Measurements from ENCODE around the gene NTM. TPM values are rescaled to one million over a fixed set of nuclear protein-coding genes. Genes with fewer than 3 reads are reported as not detected.

The NTM gene
- total and polyA plus RNA-seq, 9 donors: 8.5 to 37.1 (median 22.6) TPM

DNA sequence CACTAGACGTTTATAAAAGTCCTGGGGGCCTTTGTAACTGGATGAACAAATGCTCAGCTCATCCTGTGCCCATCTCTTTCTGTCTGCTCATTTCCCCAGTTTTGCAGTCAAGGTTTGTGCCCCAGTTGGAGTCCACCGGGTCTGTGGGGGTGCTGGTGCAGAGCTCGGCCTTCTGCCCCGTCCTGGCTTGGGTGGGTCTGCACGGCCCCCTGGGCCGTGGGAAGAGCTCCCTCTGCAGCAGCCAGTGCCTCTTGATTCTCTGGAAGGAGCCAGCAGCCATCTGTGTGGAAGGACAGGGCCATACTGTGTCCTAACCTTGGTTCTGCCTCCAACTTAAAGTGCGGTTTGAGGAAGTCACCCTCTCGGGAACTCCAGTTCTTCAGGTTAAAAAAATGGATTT is 140.2 kb downstream of the NTM start:
- WGBS (ENCODE audit: insufficient coverage): 78% methylated on average over 7 of the region's 8 CpGs
- H3K27me3 ChIP-seq (ENCODE audit: control insufficient read depth, insufficient read depth, low read length): no peaks in the 10 kb centered on the region

GRCh38 chr11:131511794-131512193 is 141.4 kb downstream of the NTM start:
- 28% methylated on average over 5 of the region's 9 CpGs for WGBS (ENCODE audit: insufficient coverage)
- no peaks in the 10 kb centered on the region for H3K4me1 ChIP-seq (ENCODE audit: control insufficient read depth, insufficient read depth, low read length)
- no peak overlapping the region for H3K4me3 ChIP-seq (ENCODE audit: low read length)
- no peaks in the 10 kb centered on the region for H3K36me3 ChIP-seq (ENCODE audit: control insufficient read depth, insufficient read depth, low read length)
- no peak overlapping the region for H3K27ac ChIP-seq (ENCODE audit: low read length)
- no peaks in the 10 kb centered on the region for H3K9me3 ChIP-seq (replicated peaks; ENCODE audit: control insufficient read depth, low read depth, low read length)
- no peaks in the 10 kb centered on the region for H3K27me3 ChIP-seq (ENCODE audit: control insufficient read depth, insufficient read depth, low read length)
- DNase-seq: no peak

More for the DNA sequence above, 140.2 kb downstream of the NTM start:
- no peak overlapping the region for H3K4me3 ChIP-seq (ENCODE audit: low read length)
- no peak overlapping the region for H3K27ac ChIP-seq (ENCODE audit: low read length)
- DNase-seq: no peak
- no peaks in the 10 kb centered on the region for H3K36me3 ChIP-seq (ENCODE audit: control insufficient read depth, insufficient read depth, low read length)
- H3K9me3 ChIP-seq (replicated peaks; ENCODE audit: control insufficient read depth, low read depth, low read length): no peaks in the 10 kb centered on the region
- H3K4me1 ChIP-seq (ENCODE audit: control insufficient read depth, insufficient read depth, low read length): no peaks in the 10 kb centered on the region

- Histone ChIP-seq H3K36me3 (ENCODE audit: control insufficient read depth, insufficient read depth, low read length) (no peaks in the 10 kb centered on the region), H3K27ac (ENCODE audit: low read length) (no peak overlapping the region), H3K9me3 (replicated peaks; ENCODE audit: control insufficient read depth, low read depth, low read length) (no peaks in the 10 kb centered on the region), H3K4me1 (ENCODE audit: control insufficient read depth, insufficient read depth, low read length) (no peaks in the 10 kb centered on the region), H3K4me3 (ENCODE audit: low read length) (no peak overlapping the region), H3K27me3 (ENCODE audit: control insufficient read depth, insufficient read depth, low read length) (no peaks in the 10 kb centered on the region)
- WGBS (ENCODE audit: insufficient coverage): 71% methylated on average over 2 of the region's 3 CpGs
- DNase-seq: no peak
These were observed 141.8 kb downstream of the NTM start for GRCh38 chr11:131512228-131512627.

DNA sequence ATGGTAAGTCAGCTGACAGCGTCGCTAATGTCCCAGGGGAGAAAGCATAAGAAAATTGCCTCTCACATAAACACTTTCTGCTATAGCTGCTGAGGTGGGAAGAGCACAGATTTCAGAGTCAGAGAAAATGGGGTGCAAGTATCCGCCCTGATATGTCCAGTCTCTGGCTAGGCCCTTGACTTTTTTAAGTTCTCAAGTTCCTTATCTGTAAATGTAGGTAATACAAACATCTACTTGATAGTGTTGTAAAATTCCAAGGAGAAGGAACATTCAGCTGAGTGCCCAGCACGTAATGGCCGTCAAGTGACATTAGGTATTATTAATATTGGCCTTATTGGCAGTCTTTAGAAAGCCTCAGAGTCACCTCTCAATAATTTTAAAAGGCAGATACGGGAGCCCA is 143.6 kb downstream of the NTM start:
- DNase-seq: no peak
- Histone ChIP-seq H3K4me1 (ENCODE audit: control insufficient read depth, insufficient read depth, low read length) (no peaks in the 10 kb centered on the region), H3K4me3 (ENCODE audit: low read length) (no peak overlapping the region), H3K36me3 (ENCODE audit: control insufficient read depth, insufficient read depth, low read length) (no peaks in the 10 kb centered on the region), H3K9me3 (replicated peaks; ENCODE audit: control insufficient read depth, low read depth, low read length) (no peaks in the 10 kb centered on the region), H3K27me3 (ENCODE audit: control insufficient read depth, insufficient read depth, low read length) (no peaks in the 10 kb centered on the region), H3K27ac (ENCODE audit: low read length) (no peak overlapping the region)
- no CpG with 5 or more reads among the region's 6 CpGs for WGBS (ENCODE audit: insufficient coverage)

DNA sequence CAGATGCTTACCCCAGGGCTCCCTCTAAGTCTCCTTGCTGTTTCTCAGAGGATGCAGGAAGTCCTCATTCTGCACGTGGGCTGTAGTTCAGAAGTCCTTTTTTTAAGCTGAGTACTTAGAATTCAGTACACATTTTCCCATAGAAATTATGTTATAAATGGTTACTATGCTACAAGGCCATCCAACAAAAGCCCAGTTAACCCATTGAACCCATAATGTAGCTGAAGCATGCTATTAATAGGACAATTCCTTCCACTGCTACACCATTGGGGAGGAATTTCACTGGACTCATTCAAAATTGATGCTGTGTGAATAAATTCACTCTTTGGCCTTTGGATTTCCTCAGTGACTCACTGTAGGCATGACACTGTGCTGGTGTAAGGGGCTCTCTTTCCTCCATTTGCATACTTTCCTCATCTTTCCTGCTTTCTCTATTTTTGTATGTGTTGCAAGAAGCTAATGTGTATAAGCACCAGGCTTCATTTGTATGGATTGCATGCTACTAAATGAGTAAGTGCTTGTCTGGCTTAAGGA is 148.0 kb downstream of the NTM start:
- H3K4me3 ChIP-seq (ENCODE audit: low read length): no peak overlapping the region
- H3K27me3 ChIP-seq (ENCODE audit: control insufficient read depth, insufficient read depth, low read length): no peaks in the 10 kb centered on the region
- H3K4me1 ChIP-seq (ENCODE audit: control insufficient read depth, insufficient read depth, low read length): no peaks in the 10 kb centered on the region
- DNase-seq: peak; percentile 31
- WGBS (ENCODE audit: insufficient coverage): no CpG with 5 or more reads among the region's 1 CpG
- H3K27ac ChIP-seq (ENCODE audit: low read length): no peak overlapping the region
- H3K36me3 ChIP-seq (ENCODE audit: control insufficient read depth, insufficient read depth, low read length): no peaks in the 10 kb centered on the region
- H3K9me3 ChIP-seq (replicated peaks; ENCODE audit: control insufficient read depth, low read depth, low read length): no peaks in the 10 kb centered on the region

GRCh38 chr11:131522851-131523250 is 152.4 kb downstream of the NTM start:
- no peak for DNase-seq
- Histone ChIP-seq H3K9me3 (replicated peaks; ENCODE audit: control insufficient read depth, low read depth, low read length) (no peaks in the 10 kb centered on the region), H3K27me3 (ENCODE audit: control insufficient read depth, insufficient read depth, low read length) (no peaks in the 10 kb centered on the region), H3K4me3 (ENCODE audit: low read length) (no peak overlapping the region), H3K36me3 (ENCODE audit: control insufficient read depth, insufficient read depth, low read length) (no peaks in the 10 kb centered on the region), H3K4me1 (ENCODE audit: control insufficient read depth, insufficient read depth, low read length) (no peaks in the 10 kb centered on the region), H3K27ac (ENCODE audit: low read length) (no peak overlapping the region)
- no CpG with 5 or more reads among the region's 2 CpGs for WGBS (ENCODE audit: insufficient coverage)

DNA sequence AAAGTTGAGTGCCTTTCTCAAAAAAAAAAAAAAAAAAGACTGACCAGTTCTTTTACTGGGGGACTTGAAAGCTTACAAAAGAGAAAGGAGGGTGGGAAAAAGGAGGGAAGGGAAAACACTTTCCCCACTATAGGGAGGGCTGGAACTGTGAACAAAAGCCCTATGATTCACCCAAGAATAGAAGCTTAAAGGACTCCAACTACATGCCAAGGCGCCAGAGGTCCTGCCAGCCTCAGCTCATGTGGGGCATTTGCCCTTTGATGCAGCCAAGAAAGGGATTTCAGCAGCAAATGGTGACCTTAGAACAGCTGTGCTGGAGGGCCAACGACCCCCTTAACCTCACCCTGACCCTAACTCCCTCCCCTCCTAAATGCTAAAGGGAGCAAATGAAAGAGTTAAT is 160.0 kb downstream of the NTM start:
- H3K9me3 ChIP-seq (replicated peaks; ENCODE audit: control insufficient read depth, low read depth, low read length): no peaks in the 10 kb centered on the region
- no peaks in the 10 kb centered on the region for H3K36me3 ChIP-seq (ENCODE audit: control insufficient read depth, insufficient read depth, low read length)
- H3K4me3 ChIP-seq (ENCODE audit: low read length): no peak overlapping the region
- whole genome bisulfite sequencing (ENCODE audit: insufficient coverage): no CpG with 5 or more reads among the region's 2 CpGs
- H3K27me3 ChIP-seq (ENCODE audit: control insufficient read depth, insufficient read depth, low read length): no peaks in the 10 kb centered on the region
- H3K4me1 ChIP-seq (ENCODE audit: control insufficient read depth, insufficient read depth, low read length): peaks cover 3% of the 10 kb centered on the region
- peak; percentile 11 for DNase-seq
- no peak overlapping the region for H3K27ac ChIP-seq (ENCODE audit: low read length)

DNA sequence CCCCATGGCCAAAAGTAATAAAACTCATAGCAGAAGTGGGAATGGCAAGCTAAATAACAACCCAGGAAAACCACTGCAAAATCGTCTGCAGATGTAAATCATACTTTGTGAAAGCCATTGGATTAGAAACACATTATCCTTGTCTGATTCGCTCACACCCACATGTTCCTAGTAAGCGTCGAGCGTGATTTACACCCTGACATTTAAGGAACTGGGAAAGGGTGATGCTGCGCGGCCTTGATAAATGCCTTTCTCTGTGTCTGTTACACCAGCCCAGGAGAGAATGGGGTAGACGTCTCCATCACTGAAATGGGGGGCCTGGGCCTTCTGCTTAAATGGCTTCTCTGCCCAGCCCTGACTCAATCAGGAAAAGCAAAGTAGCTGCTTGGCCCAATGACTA is 162.7 kb downstream of the NTM start:
- Histone ChIP-seq H3K27ac (ENCODE audit: low read length) (no peak overlapping the region), H3K4me1 (ENCODE audit: control insufficient read depth, insufficient read depth, low read length) (peaks cover 3% of the 10 kb centered on the region), H3K36me3 (ENCODE audit: control insufficient read depth, insufficient read depth, low read length) (no peaks in the 10 kb centered on the region), H3K9me3 (replicated peaks; ENCODE audit: control insufficient read depth, low read depth, low read length) (no peaks in the 10 kb centered on the region), H3K4me3 (ENCODE audit: low read length) (no peak overlapping the region), H3K27me3 (ENCODE audit: control insufficient read depth, insufficient read depth, low read length) (peaks cover 2% of the 10 kb centered on the region)
- no peak for DNase-seq
- 55% methylated on average over 6 of the region's 8 CpGs for WGBS (ENCODE audit: insufficient coverage)

GRCh38 chr11:131533998-131534397 is 163.6 kb downstream of the NTM start:
- Histone ChIP-seq H3K4me3 (ENCODE audit: low read length) (no peak overlapping the region), H3K36me3 (ENCODE audit: control insufficient read depth, insufficient read depth, low read length) (no peaks in the 10 kb centered on the region), H3K27me3 (ENCODE audit: control insufficient read depth, insufficient read depth, low read length) (peaks cover 2% of the 10 kb centered on the region), H3K9me3 (replicated peaks; ENCODE audit: control insufficient read depth, low read depth, low read length) (no peaks in the 10 kb centered on the region), H3K27ac (ENCODE audit: low read length) (no peak overlapping the region), H3K4me1 (ENCODE audit: control insufficient read depth, insufficient read depth, low read length) (peaks cover 3% of the 10 kb centered on the region)
- WGBS (ENCODE audit: insufficient coverage): no CpG with 5 or more reads among the region's 6 CpGs
- DNase-seq: peak; percentile 35

GRCh38 chr11:131534611-131535010 is 164.2 kb downstream of the NTM start:
- H3K4me3 ChIP-seq (ENCODE audit: low read length): no peak overlapping the region
- no peak overlapping the region for H3K27ac ChIP-seq (ENCODE audit: low read length)
- H3K27me3 ChIP-seq (ENCODE audit: control insufficient read depth, insufficient read depth, low read length): peaks cover 2% of the 10 kb centered on the region
- no peaks in the 10 kb centered on the region for H3K9me3 ChIP-seq (replicated peaks; ENCODE audit: control insufficient read depth, low read depth, low read length)
- DNase-seq: no peak
- H3K36me3 ChIP-seq (ENCODE audit: control insufficient read depth, insufficient read depth, low read length): no peaks in the 10 kb centered on the region
- H3K4me1 ChIP-seq (ENCODE audit: control insufficient read depth, insufficient read depth, low read length): peaks cover 3% of the 10 kb centered on the region
- 50% methylated on average over 2 of the region's 5 CpGs for WGBS (ENCODE audit: insufficient coverage)

- WGBS (ENCODE audit: insufficient coverage): no CpG with 5 or more reads among the region's 2 CpGs
- Histone ChIP-seq H3K27me3 (ENCODE audit: control insufficient read depth, insufficient read depth, low read length) (peaks cover 2% of the 10 kb centered on the region), H3K4me1 (ENCODE audit: control insufficient read depth, insufficient read depth, low read length) (peaks cover 3% of the 10 kb centered on the region), H3K27ac (ENCODE audit: low read length) (no peak overlapping the region), H3K9me3 (replicated peaks; ENCODE audit: control insufficient read depth, low read depth, low read length) (peaks cover 2% of the 10 kb centered on the region), H3K4me3 (ENCODE audit: low read length) (no peak overlapping the region), H3K36me3 (ENCODE audit: control insufficient read depth, insufficient read depth, low read length) (no peaks in the 10 kb centered on the region)
- no peak for DNase-seq
These were observed 165.7 kb downstream of the NTM start for GRCh38 chr11:131536159-131536558.

Measured in muscle of leg (tissue), 11 donors.